Heart right ventricle (tissue), 16 donors: Measurements from ENCODE around the gene TRAFD1. TPM values are rescaled to one million over a fixed set of nuclear protein-coding genes. Genes with fewer than 3 reads are reported as not detected.

ENCODE experiments used
- ATAC-seq, 8 donors: fragments of 200-7000 bp; cut with Tn5 transposase; one replicate each; pipeline ENCODE4 v1.9.1; 2020; ENCODE audit warnings: mild to moderate bottlenecking in 8 of 8, moderate library complexity in 8 of 8, moderate number of reproducible peaks in 1 of 8
- DNase-seq, 2 donors: peaks; one replicate each; pipeline ENCODE4 v3.0.0-alpha.2; 2020
- H3K27ac ChIP-seq, 10 donors: fragments of 200-600 bp; sonication (generic) in 2 of 10; one replicate each; pipeline versions ENCODE4 v1.5.0 to v1.8.0; 2020 to 2022; ENCODE audit warnings: mild to moderate bottlenecking in 3 of 10
- H3K27me3 ChIP-seq, 7 donors: fragments of 200-600 bp; one replicate each; pipeline ENCODE4 v1.8.0; 2021 to 2022; ENCODE audit warnings: mild to moderate bottlenecking in 2 of 7
- H3K36me3 ChIP-seq, 9 donors: fragments of 200-600 bp; sonication (generic) in 1 of 9; one replicate each; pipeline versions ENCODE4 v1.5.0 to v1.8.0; 2020 to 2022; ENCODE audit warnings: mild to moderate bottlenecking in 2 of 9
- H3K4me1 ChIP-seq, 9 donors: fragments of 200-600 bp; sonication (generic) in 1 of 9; one replicate each; pipeline versions ENCODE4 v1.5.0 to v1.8.0; 2020 to 2022; ENCODE audit warnings: mild to moderate bottlenecking in 4 of 9
- H3K4me3 ChIP-seq, 10 donors: fragments of 200-600 bp; sonication (generic) in 2 of 10; one replicate each; pipeline versions ENCODE4 v1.5.0 to v1.8.0; 2020 to 2022; ENCODE audit warnings: mild to moderate bottlenecking in 7 of 10, moderate library complexity in 2 of 10
- H3K9me3 ChIP-seq, 11 donors: fragments of 200-600 bp in 10 of 11; sonication (generic) in 2 of 11; one replicate each; pipeline versions ENCODE4 v1.5.0 to v1.8.0; 2013 to 2022; ENCODE audit warnings: mild to moderate bottlenecking in 2 of 11, control low read depth in 1 of 11, moderate library complexity in 1 of 11
- WGBS, 2 donors: extraction: QIAGEN DNeasy Blood & Tissue Kit; methylation state at CpG; one replicate each; pipeline ENCODE4 v1.1.7; 2013; ENCODE audit warnings: inconsistent platforms in 1 of 2; 5-methylcytosine and 5-hydroxymethylcytosine counted together
- intact Hi-C, 10 donors: fragments of 100-400 bp; cut with DNase I; formaldehyde crosslinking; loops; one replicate each; pipeline versions ENCODE4 v1.11.1 to v1.14.2; 2022
- polyA plus RNA-seq, 2 donors: library from polyadenylated mRNA; stranded (reverse); fragments of 200-250 nt; gene quantifications; one replicate each; pipeline ENCODE4 v1.2.3, GENCODE V29; 2013
- total RNA-seq, 10 donors: library from RNA; stranded (reverse); fragmentation: NEBNext Ultra II Directional in 3 of 10; extraction: Animal tissue kit (Norgen Biotek cat#: 25700) in 3 of 10; gene quantifications; one replicate each; pipeline versions ENCODE4 v1.2.1 to v1.2.4, GENCODE V29; 2021 to 2023
- TF ChIP-seq, protein P1 (sequence below), 9 donors: fragments of 200-600 bp; sonication (generic) in 2 of 9; IDR thresholded peaks; one replicate each; pipeline versions ENCODE4 v1.5.0 to v1.8.0; 2021 to 2022; ENCODE audit warnings: antibody characterized with exemption in 9 of 9, mild to moderate bottlenecking in 5 of 9, moderate library complexity in 1 of 9
- donor health status: Arrhythmogenic right ventricular cardiomyopathy.
- donor health status: ischemic (EF 13 %, LVEDD 7.1; RV severe dilation, severe dysfunction).
- donor health status: healthy with polysubstance abuse.
- donor health status: DM: no; HTN: yes; CAD: no.
- donor health status: DM: no; HTN: no; CAD: no.
- donor health status: ischemic (EF 25% LVEDD 6.9; RV normal size, moderate dysfunction).
- donor health status: ischemic (EF 25% LVEDD 5.7; RV mildly dilated, moderate dysfunction).
- donor health status: healthy.
- donor health status: DM: yes; HTN: yes; CAD: no.
- donor health status: Ischemic cardiomyopathy.
- donor health status: ischemic (EF 35%, LVEDD 5.7; RV mildly dilated, moderate dysfunction).
- donor health status: nonischemic (EF 11% LVEDD 7.7; RV severe dilation, severe dysfunction).
- donor health status: DM: yes; HTN: yes; CAD: no.
- donor health status: PGD.
- donor health status: ischemic (EF 29% LVEDD 5.4; RV normal size, mild dysfunction).
- donor health status: nonischemic (EF 23%, LVEDD 6.1; RV moderate dilation, normal function).

Gene TRAFD1
- total and polyA plus RNA-seq, 12 donors: 7.8 to 72.5 (median 24.3) TPM

DNA sequence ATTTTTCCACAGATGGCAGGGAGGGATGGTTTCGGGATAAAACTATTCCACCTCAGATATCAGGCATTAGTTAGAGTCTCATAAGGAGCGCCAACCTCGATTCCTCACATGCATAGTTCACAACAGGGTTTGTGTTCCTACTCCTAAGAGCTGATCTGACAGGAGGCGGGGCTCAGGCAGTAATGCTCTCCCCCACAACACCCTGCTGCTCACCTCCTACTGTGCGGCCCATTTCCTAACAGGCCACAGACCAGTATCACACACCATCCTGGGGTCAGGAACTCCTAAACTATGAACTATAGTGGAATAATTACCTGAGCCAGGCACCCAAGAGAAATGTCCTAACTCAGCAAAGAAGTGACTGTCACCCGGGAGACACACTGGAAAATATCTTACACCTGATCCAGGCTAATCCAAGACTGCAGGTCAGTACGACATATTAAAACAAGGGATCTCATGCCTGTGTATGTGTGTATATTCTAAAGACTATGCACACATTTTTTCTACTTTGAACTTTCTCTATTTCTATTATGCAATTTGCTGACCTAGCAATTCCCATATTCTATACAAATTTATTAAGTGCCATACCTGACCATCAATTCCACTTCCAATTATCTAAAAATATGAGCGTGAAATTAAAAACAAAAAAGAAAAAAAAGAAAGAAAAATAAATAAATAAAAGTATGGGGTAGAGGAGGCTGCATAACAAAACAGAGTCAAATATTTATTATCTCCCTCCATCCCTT is 21.4 kb upstream of the TRAFD1 start:
- peaks cover 0 to 54% (median 33%) of the 10 kb centered on the region in 9 donors for H3K4me1 ChIP-seq
- no peak overlapping the region for H3K4me3 ChIP-seq
- DNase-seq (no peak), ATAC-seq (no peak)
- 77 to 79% methylated on average over 8 of the region's 8 CpGs for WGBS, 2 donors
- peaks cover 0 to 39% (median 12%) of the 10 kb centered on the region in 9 donors for H3K36me3 ChIP-seq
- H3K27ac ChIP-seq: peak overlapping the region in 1 of 10 donors; percentile 45
- no peaks in the 10 kb centered on the region for H3K9me3 ChIP-seq
- TF ChIP-seq, protein P1, sequence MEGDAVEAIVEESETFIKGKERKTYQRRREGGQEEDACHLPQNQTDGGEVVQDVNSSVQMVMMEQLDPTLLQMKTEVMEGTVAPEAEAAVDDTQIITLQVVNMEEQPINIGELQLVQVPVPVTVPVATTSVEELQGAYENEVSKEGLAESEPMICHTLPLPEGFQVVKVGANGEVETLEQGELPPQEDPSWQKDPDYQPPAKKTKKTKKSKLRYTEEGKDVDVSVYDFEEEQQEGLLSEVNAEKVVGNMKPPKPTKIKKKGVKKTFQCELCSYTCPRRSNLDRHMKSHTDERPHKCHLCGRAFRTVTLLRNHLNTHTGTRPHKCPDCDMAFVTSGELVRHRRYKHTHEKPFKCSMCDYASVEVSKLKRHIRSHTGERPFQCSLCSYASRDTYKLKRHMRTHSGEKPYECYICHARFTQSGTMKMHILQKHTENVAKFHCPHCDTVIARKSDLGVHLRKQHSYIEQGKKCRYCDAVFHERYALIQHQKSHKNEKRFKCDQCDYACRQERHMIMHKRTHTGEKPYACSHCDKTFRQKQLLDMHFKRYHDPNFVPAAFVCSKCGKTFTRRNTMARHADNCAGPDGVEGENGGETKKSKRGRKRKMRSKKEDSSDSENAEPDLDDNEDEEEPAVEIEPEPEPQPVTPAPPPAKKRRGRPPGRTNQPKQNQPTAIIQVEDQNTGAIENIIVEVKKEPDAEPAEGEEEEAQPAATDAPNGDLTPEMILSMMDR (IDR thresholded peaks at IDR 0.05): no peak
- intact Hi-C loops: no loop called here
- no peaks in the 10 kb centered on the region for H3K27me3 ChIP-seq

DNA sequence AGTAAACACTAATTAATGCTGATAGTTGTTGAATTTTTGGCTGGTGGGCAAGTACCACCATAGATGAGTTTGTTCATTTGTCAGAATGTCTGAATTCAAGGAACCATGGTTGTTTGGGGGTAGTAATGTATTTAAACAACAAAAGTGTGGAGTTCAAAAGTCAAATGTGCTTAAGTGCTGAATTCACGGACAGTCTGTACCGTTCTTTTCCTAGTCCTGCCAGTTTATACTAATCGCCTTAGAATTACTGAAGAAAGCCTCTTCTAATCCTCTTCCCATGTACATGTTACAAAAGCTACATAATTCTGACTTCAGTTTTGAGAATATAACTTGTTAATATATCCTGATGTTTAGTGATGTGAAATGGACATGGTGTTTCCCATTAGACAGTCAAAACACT is 19.5 kb upstream of the TRAFD1 start:
- H3K4me1 ChIP-seq: peaks cover 0 to 60% (median 37%) of the 10 kb centered on the region in 9 donors

DNA sequence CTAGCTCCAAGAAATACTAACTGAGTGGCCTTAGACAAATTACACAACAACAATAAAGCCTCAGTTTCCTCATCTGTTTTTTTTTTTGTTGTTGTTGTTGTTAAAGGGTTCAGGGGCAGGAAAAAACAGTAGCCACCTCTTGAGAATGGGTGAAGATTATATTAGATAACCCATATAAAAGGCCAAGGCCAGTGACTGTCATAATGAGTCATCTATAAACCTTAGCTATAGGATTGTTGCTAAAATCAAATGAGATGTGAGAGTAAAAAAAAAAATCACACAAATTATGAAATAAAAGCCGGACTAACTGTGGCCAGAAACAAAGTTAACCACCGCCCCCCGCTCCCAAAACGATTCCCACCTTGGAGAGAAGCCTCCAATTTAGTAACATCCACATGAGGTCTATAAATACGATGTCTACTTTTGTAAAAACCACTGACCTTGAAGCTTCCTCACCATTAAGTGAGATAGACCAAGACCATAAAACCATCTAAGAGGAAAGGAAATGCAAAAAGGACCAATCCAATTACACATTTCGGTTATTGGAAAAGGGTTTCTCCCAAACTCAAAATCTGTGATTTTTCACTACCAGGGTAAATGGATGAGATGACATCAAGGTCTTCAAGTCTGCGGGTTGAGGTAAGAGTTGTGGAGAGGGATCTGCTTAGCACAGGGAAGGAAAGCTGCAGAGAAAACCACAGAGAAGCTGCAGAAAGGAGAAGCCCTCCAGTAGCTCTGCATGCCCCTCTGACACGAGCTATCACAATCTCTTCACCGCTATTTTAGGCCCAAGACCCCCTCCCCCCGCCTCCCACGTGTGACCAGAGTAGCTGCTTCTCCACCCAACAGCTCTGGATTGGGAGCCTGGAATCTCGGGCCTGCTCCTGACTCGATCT is 17.8 kb upstream of the TRAFD1 start:
- Histone ChIP-seq H3K27me3 (no peaks in the 10 kb centered on the region), H3K4me1 (peaks cover 0 to 60% (median 37%) of the 10 kb centered on the region in 9 donors), H3K4me3 (peak overlapping the region; percentile 64 to 96 (median 90)), H3K9me3 (no peaks in the 10 kb centered on the region), H3K36me3 (peaks cover 0 to 9% (median 0%) of the 10 kb centered on the region in 9 donors), H3K27ac (peak overlapping the region in 9 of 10 donors; percentile 90 to 99 (median 96))
- DNase-seq: peak; percentile 30 to 57
- ATAC-seq: peak in 4 of 8 donors; percentile 9 to 23 (median 22)
- TF ChIP-seq, protein P1 (IDR thresholded peaks at IDR 0.05): no peak
- 17 to 19% methylated on average over 13 of the region's 13 CpGs for WGBS, 2 donors
- intact Hi-C loops: no loop called here

More for the DNA sequence above, 19.5 kb upstream of the TRAFD1 start:
- no peak for ATAC-seq
- intact Hi-C loops: no loop called here
- Histone ChIP-seq H3K4me3 (no peak overlapping the region), H3K27me3 (no peaks in the 10 kb centered on the region), H3K9me3 (no peaks in the 10 kb centered on the region), H3K27ac (no peak overlapping the region), H3K36me3 (peaks cover 0 to 19% (median 6%) of the 10 kb centered on the region in 9 donors)
- TF ChIP-seq, protein P1 (IDR thresholded peaks at IDR 0.05): no peak
- DNase-seq: no peak
- 68 to 83% methylated on average over 3 of the region's 3 CpGs for WGBS, 2 donors
